Large intestine (tissue), 1 donor: ENCODE data around the gene IFNA7. TPM values are rescaled to one million over a fixed set of nuclear protein-coding genes. Genes with fewer than 3 reads are reported as not detected.

Experiments
- polyA plus RNA-seq: library from polyadenylated mRNA; unstranded; fragments of 120-200 nt; gene quantifications from one replicate; pipeline ENCODE4 v1.2.1, GENCODE V29; 2013

The IFNA7 gene
- polyA plus RNA-seq, 1 donor, result not detected

Other genes with a start within 250 kb of the IFNA7 start
- 4.8 TPM for gene HACD4, start 170.6 kb downstream of the IFNA7 start, polyA plus RNA-seq
- not detected for gene IFNB1, start 124.3 kb downstream of the IFNA7 start, polyA plus RNA-seq
- gene IFNW1, start 60.4 kb downstream of the IFNA7 start, polyA plus RNA-seq, result 0.06 TPM
- 0.13 TPM for gene IFNA21, start 35.5 kb downstream of the IFNA7 start, polyA plus RNA-seq
- not detected for gene IFNA4, start 14.6 kb downstream of the IFNA7 start, polyA plus RNA-seq
- not detected for gene IFNA10, start 4.9 kb upstream of the IFNA7 start, polyA plus RNA-seq
- not detected for gene IFNA16, start 15.1 kb upstream of the IFNA7 start, polyA plus RNA-seq
- not detected for gene IFNA17, start 26.0 kb upstream of the IFNA7 start, polyA plus RNA-seq
- not detected for gene IFNA14, start 37.8 kb upstream of the IFNA7 start, polyA plus RNA-seq
- not detected for gene IFNA5, start 103.1 kb upstream of the IFNA7 start, polyA plus RNA-seq
- 32.8 TPM for gene KLHL9, start 133.2 kb upstream of the IFNA7 start, polyA plus RNA-seq
- gene IFNA6, start 148.7 kb upstream of the IFNA7 start, polyA plus RNA-seq, result not detected
- 0.12 TPM for gene IFNA13, start 165.9 kb upstream of the IFNA7 start, polyA plus RNA-seq
- gene IFNA2, start 183.2 kb upstream of the IFNA7 start, polyA plus RNA-seq, result not detected
- gene IFNA8, start 206.9 kb upstream of the IFNA7 start, polyA plus RNA-seq, result not detected
- gene IFNA1, start 238.2 kb upstream of the IFNA7 start, polyA plus RNA-seq, result not detected